ENCODE results near the gene MDGA2.

DNA sequence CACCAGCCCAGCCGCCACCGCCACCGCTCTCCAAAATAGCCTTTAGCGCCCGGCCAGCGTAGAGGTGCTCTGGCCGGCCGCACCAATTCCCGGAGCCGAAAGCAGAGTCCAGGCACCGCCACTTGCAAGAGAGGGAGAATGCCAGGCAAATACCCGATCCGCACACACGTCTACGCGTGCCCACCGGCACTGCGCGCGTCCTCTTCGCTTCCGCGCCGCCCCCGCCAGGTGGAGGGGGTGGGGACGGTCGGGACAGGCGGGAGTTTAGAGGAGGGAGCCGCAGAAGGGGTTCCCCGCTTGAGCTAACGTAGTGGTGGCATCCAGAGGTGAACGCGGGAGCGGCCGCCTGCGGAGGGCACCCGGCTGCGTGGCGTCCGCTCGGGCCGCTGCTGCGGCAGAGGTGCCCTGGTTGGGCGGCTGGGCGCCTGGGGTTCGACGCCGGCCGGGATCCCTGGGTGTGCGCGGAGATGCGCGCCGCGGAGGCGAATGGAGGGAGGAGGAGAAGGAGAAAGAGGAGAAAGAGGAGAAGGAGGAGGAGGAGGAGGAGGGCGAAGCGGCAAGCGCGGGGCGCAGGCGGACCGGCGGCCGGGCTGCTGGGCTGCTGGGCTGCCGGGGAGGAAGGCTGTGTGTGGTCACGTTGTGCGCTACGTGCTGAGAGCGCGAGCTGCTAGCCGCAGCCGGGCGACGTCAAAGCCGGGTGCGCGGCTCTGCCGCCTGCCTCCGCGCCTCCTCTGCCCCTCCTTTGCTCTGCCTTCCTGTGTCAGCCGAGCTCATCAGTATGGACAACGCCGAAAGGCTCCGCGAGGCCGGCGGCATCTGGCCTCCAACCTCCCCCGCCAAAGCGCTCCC, at the start of gene MDGA2:
- no peak for TF ChIP-seq POLR2A (IDR thresholded peaks at IDR 0.05)
- TF ChIP-seq, protein P1, sequence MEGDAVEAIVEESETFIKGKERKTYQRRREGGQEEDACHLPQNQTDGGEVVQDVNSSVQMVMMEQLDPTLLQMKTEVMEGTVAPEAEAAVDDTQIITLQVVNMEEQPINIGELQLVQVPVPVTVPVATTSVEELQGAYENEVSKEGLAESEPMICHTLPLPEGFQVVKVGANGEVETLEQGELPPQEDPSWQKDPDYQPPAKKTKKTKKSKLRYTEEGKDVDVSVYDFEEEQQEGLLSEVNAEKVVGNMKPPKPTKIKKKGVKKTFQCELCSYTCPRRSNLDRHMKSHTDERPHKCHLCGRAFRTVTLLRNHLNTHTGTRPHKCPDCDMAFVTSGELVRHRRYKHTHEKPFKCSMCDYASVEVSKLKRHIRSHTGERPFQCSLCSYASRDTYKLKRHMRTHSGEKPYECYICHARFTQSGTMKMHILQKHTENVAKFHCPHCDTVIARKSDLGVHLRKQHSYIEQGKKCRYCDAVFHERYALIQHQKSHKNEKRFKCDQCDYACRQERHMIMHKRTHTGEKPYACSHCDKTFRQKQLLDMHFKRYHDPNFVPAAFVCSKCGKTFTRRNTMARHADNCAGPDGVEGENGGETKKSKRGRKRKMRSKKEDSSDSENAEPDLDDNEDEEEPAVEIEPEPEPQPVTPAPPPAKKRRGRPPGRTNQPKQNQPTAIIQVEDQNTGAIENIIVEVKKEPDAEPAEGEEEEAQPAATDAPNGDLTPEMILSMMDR (IDR thresholded peaks at IDR 0.05) = no peak

Data from Peyer's patch (tissue), 4 donors.